Tibial nerve (tissue), 4 donors: ENCODE results near the gene DDX53. TPM values are rescaled to one million over a fixed set of nuclear protein-coding genes. Genes with fewer than 3 reads are reported as not detected.

Source experiments
- DNase-seq, 2 donors: peaks; one replicate each; pipeline ENCODE4 v3.0.0-alpha.2; 2019; ENCODE audit warnings: low spot score in 2 of 2
- H3K27ac ChIP-seq, 4 donors: fragments of 200-600 bp; sonication (generic) in 3 of 4; one replicate each; pipeline ENCODE4 v1.5.1; 2017 to 2019; ENCODE audit warnings: mild to moderate bottlenecking in 1 of 4
- H3K27me3 ChIP-seq, 2 donors: fragments of 200-600 bp; sonication (generic) in 1 of 2; one replicate each; pipeline versions ENCODE4 v1.5.1 to v1.6.0; 2017 to 2019
- H3K36me3 ChIP-seq, 3 donors: fragments of 200-600 bp; sonication (generic); one replicate each; pipeline ENCODE4 v1.5.1; 2018 to 2019
- H3K4me1 ChIP-seq, 4 donors: fragments of 200-600 bp; sonication (generic) in 3 of 4; one replicate each; pipeline ENCODE4 v1.5.1; 2017 to 2019
- H3K4me3 ChIP-seq, 4 donors: fragments of 200-600 bp; sonication (generic) in 3 of 4; one replicate each; pipeline ENCODE4 v1.5.1; 2017 to 2019; ENCODE audit warnings: mild to moderate bottlenecking in 1 of 4, moderate library complexity in 1 of 4
- H3K9me3 ChIP-seq, 4 donors: fragments of 200-600 bp; sonication (generic) in 3 of 4; one replicate each; pipeline ENCODE4 v1.5.1; 2017 to 2019
- CTCF ChIP-seq, 5 experiments: fragments of 200-600 bp in 3 of 5; fragments of 450-650 bp in 2 of 5; sonication (generic) in 3 of 5; IDR thresholded peaks; one replicate each; pipeline ENCODE4 v1.5.1; 2016 to 2019; ENCODE audit warnings: antibody characterized with exemption in 5 of 5, mild to moderate bottlenecking in 3 of 5, moderate library complexity in 2 of 5
- EP300 ChIP-seq, 2 donors: sonication (generic); formaldehyde crosslinking; IDR thresholded peaks; one replicate each; pipeline ENCODE4 v1.6.1; 2017; ENCODE audit warnings: antibody characterized with exemption in 2 of 2, mild to moderate bottlenecking in 1 of 2
- POLR2A ChIP-seq, 2 donors: fragments of 450-650 bp; IDR thresholded peaks; one replicate each; pipeline ENCODE4 v1.6.1; 2017; ENCODE audit warnings: antibody characterized with exemption in 2 of 2, mild to moderate bottlenecking in 2 of 2, moderate library complexity in 2 of 2
- WGBS, 2 donors: methylation state at CpG; one replicate each; pipeline ENCODE4 v1.1.5; 2018; 5-methylcytosine and 5-hydroxymethylcytosine counted together
- total RNA-seq, 4 donors: library from RNA; depleted of rRNA; stranded (reverse); fragments of >200 nt; gene quantifications; one replicate each; pipeline ENCODE4 v1.1.0, GENCODE V29; 2016

Gene DDX53
- total RNA-seq, 4 donors from 2014 or later, result not detected

DNA sequence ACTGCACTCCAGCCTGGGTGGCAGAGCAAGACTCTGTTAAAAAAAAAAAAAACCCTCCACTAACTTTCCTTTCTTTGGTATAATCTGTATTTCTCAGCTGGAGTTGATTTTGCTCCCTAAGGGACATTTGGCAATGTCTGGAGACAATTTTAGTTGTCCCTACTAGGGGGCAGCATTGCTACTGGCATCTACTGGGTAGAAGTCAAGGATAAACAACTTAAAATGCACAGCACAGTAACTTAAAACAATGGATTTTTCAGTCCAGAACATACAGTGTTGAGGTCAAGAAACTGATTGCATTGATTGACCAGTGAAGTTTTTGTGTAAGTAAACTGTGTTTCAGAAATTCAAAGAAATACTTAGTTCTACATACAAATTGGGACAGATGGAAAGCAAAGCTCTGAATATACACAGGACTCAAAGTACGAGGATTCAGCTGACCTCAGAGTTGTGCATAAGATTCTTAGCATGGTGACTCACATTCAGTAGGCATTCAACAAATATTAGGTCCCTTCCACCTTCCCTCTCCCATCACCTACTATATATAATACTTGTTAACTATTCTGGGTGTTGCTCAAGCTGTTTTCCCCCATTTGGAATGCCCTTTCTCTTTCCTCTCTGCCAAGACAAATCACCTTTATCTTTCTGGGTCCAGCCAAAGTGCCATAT, 8.8 kb downstream of the DDX53 start:
- H3K27me3 ChIP-seq, result no peaks in the 10 kb centered on the region
- DNase-seq, result no peak
- H3K36me3 ChIP-seq, result no peaks in the 10 kb centered on the region
- H3K27ac ChIP-seq, result no peak overlapping the region
- H3K4me3 ChIP-seq, result no peak overlapping the region
- TF ChIP-seq CTCF (IDR thresholded peaks at IDR 0.05) (peak in 2 of 5 experiments; percentile 7 to 8), EP300 (IDR thresholded peaks at IDR 0.05) (no peak)
- H3K9me3 ChIP-seq, result no peaks in the 10 kb centered on the region
- H3K4me1 ChIP-seq, result no peaks in the 10 kb centered on the region
- 50 to 63% methylated on average over 1 of the region's 1 CpG for WGBS, 2 donors

GRCh38 chrX:23012162-23012561, 12.4 kb downstream of the DDX53 start:
- no peaks in the 10 kb centered on the region for H3K9me3 ChIP-seq
- WGBS, 2 donors, result 61 to 73% methylated on average over 2 of the region's 2 CpGs
- no peaks in the 10 kb centered on the region for H3K27me3 ChIP-seq
- TF ChIP-seq EP300 (IDR thresholded peaks at IDR 0.05), result no peak
- TF ChIP-seq POLR2A (IDR thresholded peaks at IDR 0.05), result no peak
- TF ChIP-seq CTCF (IDR thresholded peaks at IDR 0.05), result no peak
- H3K4me3 ChIP-seq, result no peak overlapping the region
- H3K4me1 ChIP-seq, result no peaks in the 10 kb centered on the region
- H3K36me3 ChIP-seq, result no peaks in the 10 kb centered on the region
- DNase-seq, result no peak
- H3K27ac ChIP-seq, result no peak overlapping the region

- no peak for DNase-seq
- Histone ChIP-seq H3K9me3 (no peaks in the 10 kb centered on the region), H3K36me3 (no peaks in the 10 kb centered on the region), H3K4me1 (no peaks in the 10 kb centered on the region), H3K27ac (no peak overlapping the region), H3K27me3 (no peaks in the 10 kb centered on the region), H3K4me3 (no peak overlapping the region)
- whole genome bisulfite sequencing, 2 donors, result 86 to 90% methylated on average over 1 of the region's 1 CpG
- no peak for TF ChIP-seq CTCF (IDR thresholded peaks at IDR 0.05)
- TF ChIP-seq EP300 (IDR thresholded peaks at IDR 0.05), result no peak
- no peak for TF ChIP-seq POLR2A (IDR thresholded peaks at IDR 0.05)
These were observed 12.9 kb downstream of the DDX53 start for GRCh38 chrX:23012636-23013035.

DNA sequence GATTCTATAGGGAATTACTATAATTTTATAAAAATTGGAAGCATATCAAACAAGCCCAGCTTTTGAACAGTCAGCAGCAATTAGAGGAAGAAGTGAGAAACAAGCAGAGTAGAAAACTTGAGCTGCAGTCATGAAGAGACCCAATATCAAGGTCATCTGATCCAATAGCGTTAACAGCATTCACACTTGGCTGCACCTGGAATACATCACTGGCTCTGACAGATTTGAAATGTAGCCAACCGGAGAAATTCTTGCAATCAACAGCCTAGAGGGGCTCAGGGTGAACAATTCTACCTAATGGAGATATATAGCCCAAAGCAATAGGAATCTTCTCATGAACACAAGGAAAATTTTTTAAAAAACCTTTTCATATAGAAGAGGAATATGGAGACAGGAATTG, 13.6 kb downstream of the DDX53 start:
- TF ChIP-seq CTCF (IDR thresholded peaks at IDR 0.05) (no peak), POLR2A (IDR thresholded peaks at IDR 0.05) (no peak), EP300 (IDR thresholded peaks at IDR 0.05) (no peak)
- WGBS, 2 donors, result 40 to 78% methylated on average over 2 of the region's 2 CpGs
- Histone ChIP-seq H3K27ac (no peak overlapping the region), H3K4me3 (no peak overlapping the region), H3K36me3 (no peaks in the 10 kb centered on the region), H3K27me3 (no peaks in the 10 kb centered on the region), H3K4me1 (no peaks in the 10 kb centered on the region), H3K9me3 (no peaks in the 10 kb centered on the region)
- DNase-seq, result no peak

- WGBS, 2 donors, result 46 to 55% methylated on average over 3 of the region's 3 CpGs
- Histone ChIP-seq H3K4me3 (no peak overlapping the region), H3K27me3 (no peaks in the 10 kb centered on the region), H3K4me1 (no peaks in the 10 kb centered on the region), H3K36me3 (no peaks in the 10 kb centered on the region), H3K9me3 (no peaks in the 10 kb centered on the region), H3K27ac (no peak overlapping the region)
- TF ChIP-seq POLR2A (IDR thresholded peaks at IDR 0.05) (no peak), EP300 (IDR thresholded peaks at IDR 0.05) (no peak), CTCF (IDR thresholded peaks at IDR 0.05) (no peak)
- DNase-seq, result no peak
These were observed 31.8 kb downstream of the DDX53 start for GRCh38 chrX:23031600-23031999.
